Progenitor cell of endocrine pancreas (in vitro differentiated cells): ENCODE data around the gene ZBTB18. TPM values are rescaled to one million over a fixed set of nuclear protein-coding genes. Genes with fewer than 3 reads are reported as not detected.

Experiments
- DNase-seq: peaks from one replicate; pipeline ENCODE4 v3.0.0; 2021; ENCODE audit warnings: low spot score; ENCODE audit not compliant: unreplicated experiment
- H3K27ac Mint-ChIP-seq: 2 replicates; pipeline ENCODE4 v1.8.0; 2021; ENCODE audit warnings: mild to moderate bottlenecking, moderate library complexity, mixed read lengths
- H3K27me3 Mint-ChIP-seq: 2 replicates; pipeline ENCODE4 v1.8.0; 2021; ENCODE audit warnings: mixed read lengths
- H3K36me3 Mint-ChIP-seq: 2 replicates; pipeline ENCODE4 v1.8.0; 2022; ENCODE audit warnings: mixed read lengths; ENCODE audit not compliant: insufficient read depth
- H3K4me1 Mint-ChIP-seq: 2 replicates; pipeline ENCODE4 v1.8.0; 2021; ENCODE audit warnings: low read depth, mixed read lengths
- H3K4me3 Mint-ChIP-seq: 2 replicates; pipeline ENCODE4 v1.8.0; 2021; ENCODE audit warnings: low read depth, mild to moderate bottlenecking, moderate library complexity, mixed read lengths
- H3K9me3 Mint-ChIP-seq: 2 replicates; pipeline ENCODE4 v1.8.0; 2021; ENCODE audit warnings: low read depth, mixed read lengths
- CTCF ChIP-seq: fragments of 200-600 bp; sonication (generic); IDR thresholded peaks from one replicate; pipeline ENCODE4 v1.5.0; 2021; ENCODE audit warnings: antibody characterized with exemption, mild to moderate bottlenecking; ENCODE audit not compliant: unreplicated experiment
- total RNA-seq: library from RNA; stranded (reverse); gene quantifications from 2 replicates; pipeline ENCODE4 v1.2.1, GENCODE V29; 2021

ZBTB18 gene
- total RNA-seq, 1 donor from 2014 or later, result 32.3 TPM

GRCh38 chr1:244056577-244056976 lies 5.5 kb downstream of the ZBTB18 start:
- Mint-ChIP-seq H3K27ac (no peak overlapping the region), H3K36me3 (peaks cover 9% of the 10 kb centered on the region), H3K27me3 (no peaks in the 10 kb centered on the region), H3K4me3 (no peak overlapping the region), H3K9me3 (no peaks in the 10 kb centered on the region), H3K4me1 (peaks cover 12% of the 10 kb centered on the region)
- no peak for TF ChIP-seq CTCF
- DNase-seq, result no peak

GRCh38 chr1:244057474-244058385 lies 6.6 kb downstream of the ZBTB18 start:
- no peak for TF ChIP-seq CTCF
- H3K4me1 Mint-ChIP-seq, result peaks cover 12% of the 10 kb centered on the region
- H3K27ac Mint-ChIP-seq, result no peak overlapping the region
- DNase-seq, result no peak
- no peaks in the 10 kb centered on the region for H3K27me3 Mint-ChIP-seq
- H3K9me3 Mint-ChIP-seq, result no peaks in the 10 kb centered on the region
- H3K36me3 Mint-ChIP-seq, result peaks cover 9% of the 10 kb centered on the region
- H3K4me3 Mint-ChIP-seq, result no peak overlapping the region

GRCh38 chr1:244060117-244060516 lies 9.0 kb downstream of the ZBTB18 start:
- H3K27me3 Mint-ChIP-seq, result peaks cover 2% of the 10 kb centered on the region
- H3K27ac Mint-ChIP-seq, result no peak overlapping the region
- H3K9me3 Mint-ChIP-seq, result no peaks in the 10 kb centered on the region
- no peak overlapping the region for H3K4me3 Mint-ChIP-seq
- DNase-seq, result no peak
- peaks cover 12% of the 10 kb centered on the region for H3K4me1 Mint-ChIP-seq
- peaks cover 9% of the 10 kb centered on the region for H3K36me3 Mint-ChIP-seq
- TF ChIP-seq CTCF, result no peak

- H3K27ac Mint-ChIP-seq, result no peak overlapping the region
- no peak for TF ChIP-seq CTCF
- H3K9me3 Mint-ChIP-seq, result no peaks in the 10 kb centered on the region
- no peak for DNase-seq
- H3K36me3 Mint-ChIP-seq, result peaks cover 5% of the 10 kb centered on the region
- H3K4me3 Mint-ChIP-seq, result no peak overlapping the region
- H3K27me3 Mint-ChIP-seq, result peaks cover 2% of the 10 kb centered on the region
- H3K4me1 Mint-ChIP-seq, result peaks cover 13% of the 10 kb centered on the region
These were observed 9.6 kb downstream of the ZBTB18 start for GRCh38 chr1:244060686-244061085.

- TF ChIP-seq CTCF, result no peak
- no peak overlapping the region for H3K4me3 Mint-ChIP-seq
- peaks cover 3% of the 10 kb centered on the region for H3K4me1 Mint-ChIP-seq
- H3K9me3 Mint-ChIP-seq, result no peaks in the 10 kb centered on the region
- H3K27me3 Mint-ChIP-seq, result peaks cover 9% of the 10 kb centered on the region
- H3K36me3 Mint-ChIP-seq, result no peaks in the 10 kb centered on the region
- DNase-seq, result no peak
- no peak overlapping the region for H3K27ac Mint-ChIP-seq
These were observed 11.2 kb downstream of the ZBTB18 start for GRCh38 chr1:244062156-244062725.
